ENCODE data around the gene BIN1.

The BIN1 gene

GRCh38 chr2:127102521-127103242 is 4.3 kb downstream of the BIN1 start:
- DNase-seq: no peak

GRCh38 chr2:127101756-127102477 is 5.0 kb downstream of the BIN1 start:
- DNase-seq: no peak

GRCh38 chr2:127101048-127101611 is 5.8 kb downstream of the BIN1 start:
- no peak for DNase-seq

DNA sequence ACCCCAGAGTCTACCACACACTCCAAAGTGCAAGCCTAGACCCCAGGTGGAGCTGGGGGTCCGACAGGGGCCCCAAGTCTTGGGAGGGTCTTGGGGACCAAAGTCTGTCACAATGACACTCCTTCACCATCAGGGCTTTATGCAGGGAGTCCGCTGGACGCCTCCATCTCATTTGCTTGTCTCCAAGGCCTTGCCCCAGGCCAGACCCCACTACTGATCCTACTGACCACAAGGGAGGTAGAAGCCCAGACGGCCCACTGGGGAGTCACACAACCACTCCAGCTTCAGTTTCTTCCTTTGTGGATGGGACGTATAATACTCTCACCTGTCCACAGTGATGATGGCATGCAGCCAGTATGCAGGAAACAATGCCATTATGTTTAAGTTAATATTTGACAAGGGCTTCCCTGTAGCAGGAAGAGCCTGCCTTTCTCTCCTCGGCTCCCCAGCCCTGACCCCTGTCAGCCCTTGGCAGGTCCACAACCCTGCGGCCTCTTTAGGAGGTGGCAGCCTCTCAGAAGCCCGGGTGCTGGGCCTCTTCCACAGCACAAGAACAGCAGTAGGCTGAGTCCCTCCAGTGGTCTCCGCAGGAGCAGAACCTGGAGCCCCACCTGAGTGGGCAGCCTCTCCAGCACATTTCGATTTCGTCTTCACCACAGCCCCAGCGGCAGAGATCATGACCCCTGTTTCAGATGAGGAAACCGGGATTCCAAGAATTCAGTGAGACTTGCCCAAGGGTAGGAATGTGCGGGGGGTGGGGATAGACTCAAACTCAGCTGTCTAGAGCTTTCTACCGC is 6.5 kb downstream of the BIN1 start:
- DNase-seq: no peak

DNA sequence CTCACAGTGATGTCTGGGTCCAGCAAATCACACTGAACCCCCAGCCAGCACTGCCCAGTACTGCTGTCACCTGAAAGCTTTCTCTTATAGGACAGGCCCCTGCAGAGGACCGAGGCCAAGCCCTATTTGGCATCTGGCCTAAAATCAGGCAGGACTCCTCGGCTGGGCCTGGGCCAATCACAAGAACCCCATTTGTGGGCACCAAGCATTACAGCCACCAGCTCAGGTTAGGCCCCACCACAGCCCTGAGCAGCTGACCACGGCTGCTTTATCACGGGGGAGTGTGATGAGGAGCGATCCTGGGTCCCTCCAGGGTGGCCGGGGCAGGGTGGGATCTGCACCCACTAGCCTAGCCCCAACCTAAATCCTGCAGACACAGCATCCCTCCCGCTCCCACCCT is 8.2 kb downstream of the BIN1 start:
- DNase-seq: no peak

DNA sequence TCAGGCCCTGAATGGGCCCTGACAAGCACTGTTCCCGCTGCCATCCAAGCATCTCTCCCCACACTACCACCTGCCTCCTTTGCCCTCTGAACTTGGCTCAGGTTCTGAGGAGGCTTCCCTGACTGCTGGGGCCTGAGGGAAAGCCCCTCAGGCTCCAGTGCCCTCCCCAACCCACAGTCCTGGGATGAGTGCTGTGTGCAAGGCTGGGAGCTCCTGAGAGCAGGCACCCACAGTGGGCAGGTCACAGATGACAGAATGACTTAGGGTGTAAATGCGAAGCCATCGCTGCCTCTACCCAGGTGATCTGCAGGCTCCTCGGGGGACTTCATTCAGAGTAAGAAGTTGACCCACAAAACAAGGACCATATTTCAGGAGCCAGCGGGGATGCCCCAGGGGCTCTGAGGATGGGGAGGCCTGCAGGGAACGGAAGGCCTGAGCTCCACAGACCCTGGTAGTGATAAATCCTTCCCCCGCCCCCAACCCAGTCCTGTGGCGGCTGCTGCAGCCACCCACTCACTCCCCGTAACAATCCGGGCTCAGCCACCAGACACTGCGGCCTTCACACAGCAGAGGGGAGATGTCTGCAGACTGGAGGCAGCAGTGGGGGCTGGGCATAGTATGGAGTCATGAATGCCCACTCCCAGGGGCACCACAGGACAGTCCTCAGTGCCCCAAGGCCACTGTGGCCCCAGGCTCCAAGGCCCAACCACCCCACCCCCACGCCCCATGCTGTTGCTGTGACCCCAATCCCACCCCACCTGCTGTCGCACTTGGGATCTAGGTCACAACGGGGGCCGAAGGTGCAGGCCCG is 8.9 kb downstream of the BIN1 start:
- DNase-seq: no peak

DNA sequence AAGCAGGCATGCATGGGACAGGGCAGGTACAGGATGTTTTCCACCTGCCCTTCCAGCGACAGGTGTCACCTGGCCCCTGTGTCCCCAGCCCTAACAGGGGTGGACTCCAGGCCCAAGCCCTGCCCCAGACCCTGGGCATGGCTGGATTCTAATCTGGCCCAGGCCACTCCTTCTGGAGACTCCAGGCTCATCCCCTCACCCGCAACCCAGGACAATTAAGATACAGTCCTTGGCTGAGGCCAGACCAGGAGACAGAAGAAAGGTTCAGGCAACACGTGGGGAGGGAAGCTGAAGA is 9.5 kb downstream of the BIN1 start:
- DNase-seq: no peak

GRCh38 chr2:127096718-127097470 is 10.1 kb downstream of the BIN1 start:
- DNase-seq: no peak

DNA sequence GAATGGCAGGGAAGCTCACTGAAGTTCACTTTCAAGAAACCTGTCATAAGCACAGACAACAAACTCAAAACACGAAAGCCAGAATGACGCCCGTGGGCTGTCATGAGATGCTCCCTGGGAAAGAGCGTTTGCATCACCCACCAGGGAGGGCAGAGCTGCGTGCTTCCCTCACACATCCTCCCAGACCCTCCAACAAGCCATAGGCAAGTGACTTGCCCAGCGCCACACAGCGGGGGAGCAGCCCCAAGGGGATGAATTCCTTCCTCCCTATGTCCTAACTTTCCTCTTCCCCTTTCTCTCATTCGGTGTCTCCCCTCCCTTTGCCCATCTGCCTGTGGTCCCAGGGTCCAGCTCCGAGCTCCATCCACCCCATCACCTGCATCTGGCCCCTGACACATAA is 10.7 kb downstream of the BIN1 start:
- peak; percentile 10 to 15 for DNase-seq

- DNase-seq: no peak
Observed at GRCh38 chr2:127095784-127096183, 11.2 kb downstream of the BIN1 start.

DNA sequence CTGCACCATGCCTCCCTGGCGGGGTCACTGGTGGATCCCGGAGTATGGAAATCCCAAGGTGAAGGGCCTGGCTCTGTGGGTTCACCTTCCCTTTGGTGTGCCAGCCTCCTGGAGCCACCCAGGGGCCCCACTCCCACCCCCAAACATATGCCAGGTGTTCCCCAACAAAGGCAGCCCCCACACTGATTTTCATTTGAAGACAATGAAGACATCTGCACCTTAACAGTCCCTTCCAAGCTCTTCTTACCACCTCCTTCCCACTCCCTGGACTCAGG is 11.7 kb downstream of the BIN1 start:
- DNase-seq: no peak

GRCh38 chr2:127094509-127095366 is 12.2 kb downstream of the BIN1 start:
- no peak for DNase-seq

- peak; percentile 79 to 85 for DNase-seq
Observed at GRCh38 chr2:127093648-127094210, 13.2 kb downstream of the BIN1 start.

DNA sequence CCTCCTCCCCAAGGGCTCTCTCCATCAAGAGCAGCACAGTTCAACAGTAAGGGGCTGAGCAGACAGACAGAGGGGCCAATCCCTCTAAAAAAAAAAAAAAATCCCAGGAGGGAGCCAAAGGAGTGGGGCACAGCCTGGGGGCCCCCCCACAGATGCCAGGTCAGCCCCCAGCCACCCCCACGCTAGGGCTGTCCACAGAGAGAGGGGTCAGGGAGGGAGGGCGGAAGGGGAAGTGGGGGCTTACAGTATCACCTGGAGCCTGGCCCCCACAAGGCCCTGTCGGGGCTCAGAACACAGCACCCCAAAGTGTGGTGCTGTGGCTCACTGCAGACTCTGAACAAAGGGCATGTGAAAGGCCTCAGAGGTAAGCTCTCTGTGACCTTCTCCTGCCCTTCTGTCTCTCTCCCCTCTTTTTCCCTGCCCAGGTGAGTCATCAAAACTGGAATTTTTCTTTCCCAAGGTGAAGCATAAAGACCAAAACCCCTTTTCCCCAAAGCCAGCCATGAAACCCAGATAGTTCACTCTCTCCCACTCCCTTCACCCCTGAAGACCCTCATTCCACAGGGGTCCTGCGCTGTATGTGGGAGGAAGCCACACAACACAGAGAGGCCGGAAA is 13.9 kb downstream of the BIN1 start:
- no peak for DNase-seq

- no peak for DNase-seq
Observed at GRCh38 chr2:127092306-127092705, 14.6 kb downstream of the BIN1 start.

GRCh38 chr2:127091886-127092285 is 15.1 kb downstream of the BIN1 start:
- DNase-seq: no peak

DNA sequence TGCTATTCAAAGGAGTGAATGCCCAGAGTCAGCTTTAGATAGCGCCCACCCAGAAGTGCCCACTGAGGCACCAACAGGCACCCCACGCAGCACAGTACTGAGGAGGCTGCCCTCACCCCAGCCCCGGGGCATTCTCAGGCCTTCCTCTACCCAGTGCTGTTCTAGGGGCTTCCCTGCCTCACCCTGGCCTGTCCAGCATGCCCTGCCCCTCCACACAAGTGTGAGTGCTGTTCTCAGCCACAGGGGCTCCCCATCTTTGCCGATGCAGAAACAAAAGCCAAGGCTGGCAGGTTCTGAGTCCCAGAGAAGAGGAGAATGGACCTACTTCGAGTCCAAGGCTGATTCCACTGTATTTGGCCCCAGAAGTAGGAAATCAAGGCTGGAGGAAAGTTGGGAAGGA is 15.8 kb downstream of the BIN1 start:
- DNase-seq: no peak

- no peak for DNase-seq
Observed at GRCh38 chr2:127090281-127091120, 16.5 kb downstream of the BIN1 start.

- no peak for DNase-seq
Observed at GRCh38 chr2:127089478-127090235, 17.3 kb downstream of the BIN1 start.
